Calu3 (cell line): ENCODE data around the gene SKAP2. TPM values are rescaled to one million over a fixed set of nuclear protein-coding genes. Genes with fewer than 3 reads are reported as not detected.

Experiments used
- BruUV-seq: library from RNA; stranded (reverse); fragments of 400-500 nt; replicated peaks from 2 replicates; lab custom pipeline; 2021; lab: Mats Ljungman, UMichigan
- CTCF ChIA-PET: fragments of 300-600 bp; sonication (Branson Sonifier 250); formaldehyde crosslinking; loops from one replicate; lab custom pipeline; 2022; ENCODE audit warnings: antibody characterized with exemption; lab: Charles Lee
- DNase-seq: peaks from one replicate; pipeline ENCODE4 v3.0.0; 2022
- H3K27ac Mint-ChIP-seq: one replicate; pipeline ENCODE4 v1.8.0; 2022; ENCODE audit warnings: mixed read lengths; ENCODE audit not compliant: unreplicated experiment
- H3K27me3 Mint-ChIP-seq: one replicate; pipeline ENCODE4 v1.8.0; 2022; ENCODE audit warnings: mixed read lengths; ENCODE audit not compliant: unreplicated experiment
- H3K36me3 Mint-ChIP-seq: one replicate; pipeline ENCODE4 v1.8.0; 2022; ENCODE audit warnings: mild to moderate bottlenecking, moderate library complexity, mixed read lengths; ENCODE audit not compliant: insufficient read depth, unreplicated experiment
- H3K4me1 Mint-ChIP-seq: one replicate; pipeline ENCODE4 v1.8.0; 2022; ENCODE audit warnings: mild to moderate bottlenecking, low read depth, mixed read lengths; ENCODE audit not compliant: unreplicated experiment
- H3K4me3 Mint-ChIP-seq: one replicate; pipeline ENCODE4 v1.8.0; 2022; ENCODE audit warnings: mild to moderate bottlenecking, low read depth, moderate library complexity, mixed read lengths; ENCODE audit not compliant: unreplicated experiment
- H3K9me3 Mint-ChIP-seq: one replicate; pipeline ENCODE4 v1.8.0; 2022; ENCODE audit warnings: low read depth, mixed read lengths; ENCODE audit not compliant: unreplicated experiment
- CTCF ChIP-seq: fragments of 200-600 bp; IDR thresholded peaks from one replicate; pipeline ENCODE4 v1.8.0; 2022; ENCODE audit warnings: antibody characterized with exemption; ENCODE audit not compliant: unreplicated experiment
- intact Hi-C: fragments of 100-400 bp; cut with micrococcal nuclease; formaldehyde crosslinking; loops from one replicate; pipeline ENCODE4 v1.10.0; 2022; ENCODE audit not compliant: unreplicated experiment
- total RNA-seq: library from RNA; stranded (reverse); gene quantifications from 2 replicates; pipeline ENCODE4 v1.2.3, GENCODE V29; 2022

The SKAP2 gene
- total RNA-seq, 1 experiment from 2014 or later, result 83.1 TPM

- H3K4me1 Mint-ChIP-seq, result no peaks in the 10 kb centered on the region
- CTCF ChIA-PET, result interaction anchor here (1.0 to 2.4 kb wide), 2 partner anchors 319 to 472 kb away, joined by 3 to 7 read pairs; no protein-coding TSS in a partner anchor
- no peak overlapping the region for H3K4me3 Mint-ChIP-seq
- no peaks in the 10 kb centered on the region for H3K36me3 Mint-ChIP-seq
- TF ChIP-seq CTCF, result no peak
- BruUV-seq, result no TSS peak
- no peak overlapping the region for H3K27ac Mint-ChIP-seq
- H3K27me3 Mint-ChIP-seq, result no peaks in the 10 kb centered on the region
- intact Hi-C loops, result no loop called here
- no peaks in the 10 kb centered on the region for H3K9me3 Mint-ChIP-seq
- DNase-seq, result no peak
Observed at GRCh38 chr7:26688936-26689506, 175.4 kb downstream of the SKAP2 start.

GRCh38 chr7:26688388-26688787 lies 176.0 kb downstream of the SKAP2 start:
- no peak for DNase-seq
- no peak for TF ChIP-seq CTCF
- Mint-ChIP-seq H3K9me3 (no peaks in the 10 kb centered on the region), H3K27ac (no peak overlapping the region), H3K4me3 (no peak overlapping the region), H3K4me1 (no peaks in the 10 kb centered on the region), H3K27me3 (no peaks in the 10 kb centered on the region), H3K36me3 (no peaks in the 10 kb centered on the region)
- CTCF ChIA-PET, result interaction anchor here (2.4 kb wide), 1 partner anchor 473 kb away, joined by 7 read pairs; no protein-coding TSS in a partner anchor
- intact Hi-C loops, result no loop called here
- BruUV-seq, result no TSS peak

- Mint-ChIP-seq H3K9me3 (no peaks in the 10 kb centered on the region), H3K4me1 (no peaks in the 10 kb centered on the region), H3K27me3 (no peaks in the 10 kb centered on the region), H3K27ac (no peak overlapping the region), H3K4me3 (no peak overlapping the region), H3K36me3 (no peaks in the 10 kb centered on the region)
- BruUV-seq, result no TSS peak
- intact Hi-C loops, result no loop called here
- no peak for TF ChIP-seq CTCF
- DNase-seq, result no peak
- CTCF ChIA-PET, result interaction anchor here (0.7 to 2.0 kb wide), 7 partner anchors 8 to 1298 kb away, joined by 3 to 13 read pairs (median 5); no protein-coding TSS in a partner anchor
Observed at GRCh38 chr7:26687032-26687431, 177.4 kb downstream of the SKAP2 start.

- intact Hi-C loops, result loop anchor here (1.0 kb wide), 1 partner anchor 475 kb away; no protein-coding TSS in a partner anchor
- CTCF ChIA-PET, result interaction anchor here (0.7 to 2.0 kb wide), 7 partner anchors 9 to 1298 kb away, joined by 3 to 13 read pairs (median 5); no protein-coding TSS in a partner anchor
- no peaks in the 10 kb centered on the region for H3K9me3 Mint-ChIP-seq
- DNase-seq, result peak; percentile 11
- no peaks in the 10 kb centered on the region for H3K36me3 Mint-ChIP-seq
- no peak overlapping the region for H3K27ac Mint-ChIP-seq
- no peaks in the 10 kb centered on the region for H3K27me3 Mint-ChIP-seq
- peak; percentile 74 for TF ChIP-seq CTCF
- no TSS peak for BruUV-seq
- H3K4me1 Mint-ChIP-seq, result no peaks in the 10 kb centered on the region
- no peak overlapping the region for H3K4me3 Mint-ChIP-seq
Observed at GRCh38 chr7:26686448-26686981, 177.9 kb downstream of the SKAP2 start.
